PC-3 (cell line): ENCODE results near the gene TPD52L1. TPM values are rescaled to one million over a fixed set of nuclear protein-coding genes. Genes with fewer than 3 reads are reported as not detected.

Source experiments
- total RNA-seq: library from RNA; depleted of rRNA; stranded (reverse); fragments of >200 nt; gene quantifications from 2 replicates; pipeline ENCODE4 v1.2.3, GENCODE V29; 2014; rRNA removed

Gene TPD52L1
- total RNA-seq, 1 experiment from 2014 or later, result 39.4 TPM

Other genes starting within 250 kb of the TPD52L1 start
- 4.5 and 7.7 TPM in 2 replicates for gene RNF217, start 191.3 kb upstream of the TPD52L1 start, total RNA-seq
- 88.6 and 96.8 TPM in 2 replicates for gene HDDC2, start 148.2 kb downstream of the TPD52L1 start, total RNA-seq